Inflammatory macrophage (primary cell): ENCODE measurements around the gene MS4A2.
"Not testable (repeated sequence)": the region's sequence is repeated elsewhere in the genome, so short reads cannot be mapped to it uniquely, and the experiment has no call there.

Source experiments
- DNase-seq, 2 donors: peaks; one replicate each; pipeline ENCODE4 v3.0.0-alpha.2; 2020 to 2022
- total RNA-seq, 18 experiments: gene quantifications; one replicate each; lab custom pipeline; 2026; ENCODE audit warnings: mixed read lengths in 6 of 18, inconsistent platforms in 2 of 18; lab: John Stamatoyannopoulos, UW

MS4A2 gene
- total RNA-seq, result 0 to 0.23 (median 0) reads per million in 18 experiments

DNA sequence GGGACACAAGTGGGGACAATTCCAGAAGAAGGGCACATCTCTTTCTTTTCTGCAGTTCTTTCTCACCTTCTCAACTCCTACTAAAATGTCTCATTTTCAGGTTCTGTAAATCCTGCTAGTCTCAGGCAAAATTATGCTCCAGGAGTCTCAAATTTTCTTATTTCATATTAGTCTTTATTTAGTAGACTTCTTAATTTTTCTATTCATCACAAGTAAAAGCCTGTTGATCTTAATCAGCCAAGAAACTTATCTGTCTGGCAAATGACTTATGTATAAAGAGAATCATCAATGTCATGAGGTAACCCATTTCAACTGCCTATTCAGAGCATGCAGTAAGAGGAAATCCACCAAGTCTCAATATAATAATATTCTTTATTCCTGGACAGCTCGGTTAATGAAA is at the start of gene MS4A2:
TSS of gene MS4A2 (plus strand) at position 301 of the 400 bp plus-strand sequence. CDS start 102 bp downstream, outside the sequence.
- no peak for DNase-seq

DNA sequence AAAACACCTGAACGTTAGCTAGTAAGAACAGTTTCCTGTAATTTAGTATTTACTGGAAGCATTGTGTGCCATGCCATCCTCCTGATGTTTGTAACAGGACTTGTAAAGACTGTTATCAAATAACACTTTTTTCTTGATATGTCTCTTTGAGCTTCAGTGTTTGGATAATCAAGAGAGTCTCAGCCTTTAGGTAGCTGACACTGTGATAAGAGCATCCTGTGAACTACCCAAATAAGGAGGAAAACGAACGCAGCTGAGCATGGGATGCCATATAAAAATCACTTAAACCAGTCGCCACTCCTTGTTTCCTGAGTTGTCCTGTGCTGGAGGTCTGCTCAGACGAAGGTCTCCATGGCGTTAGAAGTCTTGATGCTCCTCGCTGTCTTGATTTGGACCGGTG is 48.4 kb upstream of the MS4A2 start, which contains the start of gene OOSP2:
TSS of gene OOSP2 (plus strand) at position 301 of the 400 bp plus-strand sequence. CDS start at position 352, 51 bp downstream.
- DNase-seq, result no peak

- not testable (repeated sequence) for DNase-seq
Measured at GRCh38 chr11:60050422-60050821, 38.0 kb upstream of the MS4A2 start.

GRCh38 chr11:60050839-60051238 is 37.6 kb upstream of the MS4A2 start:
- not testable (repeated sequence) for DNase-seq

DNA sequence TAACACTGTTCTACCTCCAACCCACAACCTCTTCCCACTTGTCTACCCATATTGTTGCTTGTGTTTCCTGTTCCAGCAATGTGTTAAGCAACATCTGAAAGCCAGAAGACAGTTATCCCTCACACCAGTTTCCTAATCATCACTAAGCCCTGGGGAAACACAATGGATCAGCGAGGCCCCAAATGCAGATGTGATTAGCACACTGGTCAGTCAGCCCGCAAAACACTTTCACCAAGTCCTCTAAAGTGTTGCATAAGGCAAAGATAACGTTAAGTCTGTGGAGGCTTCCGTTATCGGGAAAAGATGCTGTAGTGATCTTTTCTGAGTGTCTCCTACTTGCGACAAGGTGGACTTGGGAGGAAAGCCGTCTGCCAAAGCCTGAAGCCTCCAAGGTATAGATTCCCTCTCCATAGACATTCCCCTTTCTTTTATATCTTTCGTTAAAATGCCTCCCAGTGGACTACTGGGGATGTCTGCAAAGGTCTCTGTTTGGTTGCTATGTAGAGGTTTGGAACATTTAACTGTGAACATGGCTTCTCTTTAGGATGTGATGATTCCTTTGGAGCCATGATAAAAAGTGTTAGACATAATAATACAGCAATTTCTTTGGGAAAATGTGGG is 32.0 kb upstream of the MS4A2 start, which contains the start of gene MS4A3:
TSS of gene MS4A3 (plus strand) at position 317 of the 621 bp plus-strand sequence. CDS start 4,496 bp downstream, outside the sequence.
- DNase-seq, result peak; percentile 68 to 74

DNA sequence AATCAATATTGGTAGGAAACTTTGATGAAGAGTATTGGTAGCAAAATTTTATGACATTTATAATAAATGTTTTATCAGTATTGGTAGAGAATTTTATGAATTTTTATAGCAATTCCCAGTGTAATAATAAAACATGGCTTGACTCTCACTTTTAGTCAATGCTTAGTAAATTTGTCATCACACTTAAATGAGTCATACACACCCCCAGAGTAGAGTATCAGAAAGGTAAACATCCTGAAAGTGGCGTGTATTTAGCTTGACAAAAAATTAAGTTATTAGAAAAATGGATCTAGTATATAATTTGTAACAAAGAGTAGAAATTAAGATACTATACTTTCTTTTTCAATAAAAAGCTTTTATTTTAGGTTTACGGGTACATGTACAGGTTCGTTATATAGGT is 29.4 kb upstream of the MS4A2 start:
- DNase-seq, result no peak

GRCh38 chr11:60059521-60060240 is 28.8 kb upstream of the MS4A2 start:
- peak; percentile 7 to 47 for DNase-seq

DNA sequence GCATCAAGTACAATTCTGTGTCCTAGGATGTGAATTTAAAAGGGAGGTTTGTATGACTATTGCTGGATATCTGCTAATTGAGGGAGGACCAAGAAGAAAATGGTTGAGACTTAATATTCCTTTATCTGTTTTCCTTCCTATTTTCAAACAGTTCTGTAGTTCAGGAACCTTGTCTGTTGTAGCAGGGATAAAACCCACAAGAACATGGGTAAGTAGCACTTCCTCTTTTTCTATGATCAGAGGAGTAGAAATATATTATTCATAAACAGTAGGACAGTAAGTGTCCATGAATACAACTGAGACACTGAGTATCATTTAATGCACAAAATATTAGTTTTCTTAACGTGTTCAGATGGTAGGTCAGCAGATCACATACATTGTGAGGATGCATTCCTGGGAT is 24.4 kb upstream of the MS4A2 start:
- peak; percentile 24 to 67 for DNase-seq

GRCh38 chr11:60065801-60066200 is 22.7 kb upstream of the MS4A2 start:
- DNase-seq, result no peak

DNA sequence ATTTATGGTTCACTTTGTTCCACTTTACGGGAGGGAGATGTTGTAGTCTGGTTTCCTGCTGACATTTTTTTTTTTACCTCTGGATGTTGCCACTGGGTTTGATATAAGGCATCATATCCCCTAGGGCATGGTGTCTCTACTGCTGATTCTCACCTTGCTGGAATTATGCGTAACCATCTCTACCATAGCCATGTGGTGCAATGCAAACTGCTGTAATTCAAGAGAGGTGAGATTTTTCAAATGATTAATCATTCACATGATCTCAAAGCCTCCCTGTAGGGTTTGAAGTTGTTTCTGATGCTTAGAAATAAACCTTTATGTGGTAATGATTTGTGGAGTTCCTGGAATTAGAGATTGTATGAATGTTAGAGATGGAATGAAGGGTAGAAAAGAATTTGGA is 19.0 kb upstream of the MS4A2 start:
- no peak for DNase-seq

GRCh38 chr11:60071644-60072043 is 16.8 kb upstream of the MS4A2 start:
- DNase-seq, result not testable (repeated sequence)

- peak; percentile 64 to 66 for DNase-seq
Measured at GRCh38 chr11:60077216-60077817, 11.1 kb upstream of the MS4A2 start.

DNA sequence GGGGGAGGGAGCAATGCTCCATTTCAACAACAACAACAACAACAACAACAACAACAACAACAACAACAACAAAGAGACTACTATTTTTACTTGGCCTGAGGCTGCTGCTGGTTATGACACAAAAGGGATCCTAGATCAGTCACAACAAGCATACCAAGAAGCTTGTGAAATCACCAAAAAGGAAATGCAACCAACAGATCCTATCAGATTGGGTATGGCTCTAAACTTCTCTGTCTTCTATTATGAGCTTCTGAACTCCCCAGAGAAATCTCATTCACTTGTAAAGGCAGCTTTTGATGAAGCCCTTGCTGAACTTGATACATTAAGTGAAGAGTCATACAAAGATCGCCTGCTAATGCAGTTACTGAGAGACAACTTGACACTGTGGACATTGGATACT is 10.5 kb upstream of the MS4A2 start:
- DNase-seq, result peak; percentile 26 to 44

DNA sequence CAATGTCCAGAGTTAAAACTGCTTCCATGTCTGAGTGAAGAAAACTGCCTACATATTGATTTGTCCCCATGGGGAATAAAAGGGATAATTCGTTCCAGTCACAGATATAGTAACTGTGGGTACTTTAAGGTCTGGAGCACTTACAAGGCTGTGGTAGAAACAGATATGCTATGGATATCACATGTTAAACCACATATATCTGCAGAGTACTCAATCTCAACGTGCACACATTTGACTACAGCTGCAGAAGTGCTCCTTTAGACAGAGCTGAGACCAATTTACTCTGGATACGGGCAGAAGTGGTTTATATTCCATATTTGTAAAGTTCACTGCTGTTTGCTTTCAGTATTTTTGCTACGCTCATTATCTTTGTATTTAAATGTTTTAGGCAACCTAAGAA is 9.7 kb upstream of the MS4A2 start:
- DNase-seq, result no peak

DNA sequence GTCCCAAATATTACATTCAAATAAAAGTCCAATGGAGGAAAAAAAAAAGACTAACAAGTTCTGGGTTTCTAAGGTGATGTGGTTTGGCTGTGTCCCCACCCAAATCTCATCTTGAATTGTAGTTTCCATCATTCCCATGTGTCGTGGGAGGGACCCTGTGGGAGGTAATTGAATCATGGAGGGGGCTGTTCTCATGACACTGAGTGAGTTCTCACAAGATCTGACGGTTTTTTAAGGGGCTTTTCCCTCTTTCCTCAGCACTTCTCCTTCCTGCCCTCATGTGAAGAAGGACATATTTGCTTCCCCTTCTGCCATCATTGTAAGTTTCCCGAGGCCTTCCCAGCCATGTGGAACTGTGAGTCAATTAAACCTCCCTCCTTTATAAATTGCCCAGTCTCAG is 7.9 kb upstream of the MS4A2 start:
- DNase-seq, result peak in 1 of 2 donors; percentile 10

DNA sequence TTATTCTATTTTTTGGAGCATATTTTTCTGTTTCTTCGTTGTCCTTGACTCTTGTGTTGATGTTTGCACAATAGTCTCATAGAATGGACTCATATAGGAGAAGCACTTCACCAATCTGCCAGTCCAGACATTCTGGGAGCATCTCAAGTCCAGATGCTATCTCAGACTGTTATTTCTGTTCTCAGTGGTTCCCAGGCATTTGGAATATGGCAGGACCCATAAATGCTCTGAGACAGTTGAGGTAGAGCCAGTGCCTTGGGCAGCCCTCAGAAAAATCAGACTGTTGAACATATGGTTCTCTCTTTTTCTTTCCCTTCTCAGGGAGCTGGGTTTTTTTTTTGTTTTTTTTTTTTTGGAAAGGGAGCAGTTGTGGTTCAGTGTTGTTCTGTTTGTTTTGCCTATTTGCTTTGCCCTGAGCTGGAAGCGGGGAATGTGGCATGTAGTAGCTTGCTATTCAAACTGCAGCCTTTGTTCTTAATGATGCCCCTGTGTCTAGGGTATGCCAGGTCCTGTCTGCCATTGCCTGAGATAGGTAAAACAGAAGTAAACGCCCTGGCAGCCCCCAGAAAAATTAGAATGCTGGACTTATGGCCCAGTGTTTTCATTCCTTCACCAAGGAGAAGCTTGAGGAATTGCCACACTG is 3.7 kb upstream of the MS4A2 start:
- no peak for DNase-seq

GRCh38 chr11:60085909-60086308 is 2.6 kb upstream of the MS4A2 start:
- peak in 1 of 2 donors; percentile 23 for DNase-seq

GRCh38 chr11:60087239-60087638 is 1.2 kb upstream of the MS4A2 start:
- no peak for DNase-seq

DNA sequence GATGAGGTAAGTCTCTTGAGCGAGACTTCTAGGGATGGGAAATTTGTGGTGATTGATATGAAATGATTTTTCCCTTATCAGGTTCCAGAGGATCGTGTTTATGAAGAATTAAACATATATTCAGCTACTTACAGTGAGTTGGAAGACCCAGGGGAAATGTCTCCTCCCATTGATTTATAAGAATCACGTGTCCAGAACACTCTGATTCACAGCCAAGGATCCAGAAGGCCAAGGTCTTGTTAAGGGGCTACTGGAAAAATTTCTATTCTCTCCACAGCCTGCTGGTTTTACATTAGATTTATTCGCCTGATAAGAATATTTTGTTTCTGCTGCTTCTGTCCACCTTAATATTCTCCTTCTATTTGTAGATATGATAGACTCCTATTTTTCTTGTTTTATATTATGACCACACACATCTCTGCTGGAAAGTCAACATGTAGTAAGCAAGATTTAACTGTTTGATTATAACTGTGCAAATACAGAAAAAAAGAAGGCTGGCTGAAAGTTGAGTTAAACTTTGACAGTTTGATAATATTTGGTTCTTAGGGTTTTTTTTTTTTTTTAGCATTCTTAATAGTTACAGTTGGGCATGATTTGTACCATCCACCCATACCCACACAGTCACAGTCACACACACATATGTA is 7.1 kb downstream of the MS4A2 start:
- DNase-seq, result no peak

- no peak for DNase-seq
Measured at GRCh38 chr11:60097189-60097588, 8.7 kb downstream of the MS4A2 start.

DNA sequence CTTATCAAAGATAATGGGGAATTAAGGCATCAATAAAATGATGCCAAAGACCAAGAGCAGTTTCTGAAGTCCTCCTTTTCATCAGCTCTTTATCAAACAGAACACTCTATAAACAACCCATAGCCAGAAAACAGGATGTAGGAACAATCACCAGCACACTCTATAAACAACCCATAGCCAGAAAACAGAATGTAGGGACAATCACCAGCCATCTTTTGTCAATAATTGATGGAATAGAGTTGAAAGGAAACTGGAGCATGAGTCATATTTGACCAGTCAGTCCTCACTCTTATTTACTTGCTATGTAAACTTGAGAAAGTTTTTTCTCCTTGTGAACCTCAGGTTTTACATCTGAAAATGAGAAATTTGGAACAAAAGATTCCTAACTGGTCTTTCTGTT is 10.0 kb downstream of the MS4A2 start:
- no peak for DNase-seq

DNA sequence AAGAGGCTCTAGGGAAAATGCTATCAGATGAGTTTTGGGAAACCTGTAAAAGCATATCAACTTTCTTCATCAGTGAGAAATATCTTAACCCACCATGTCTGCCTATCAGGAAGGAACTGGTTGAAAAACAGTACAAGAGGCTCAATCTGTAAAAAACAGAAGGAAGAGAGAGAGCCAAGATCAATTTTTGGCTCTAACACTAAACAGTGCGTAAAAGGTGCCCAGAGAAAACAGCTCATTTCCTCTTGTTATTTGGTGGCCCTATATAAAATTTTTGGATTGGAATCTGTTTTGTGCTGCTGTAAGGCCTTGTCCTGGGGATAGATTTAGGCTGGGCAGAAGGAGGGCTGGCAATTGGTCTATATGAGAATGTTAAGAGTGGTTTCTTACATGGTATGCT is 12.1 kb downstream of the MS4A2 start:
- DNase-seq, result no peak
